Measurements from ENCODE around the gene AOPEP.

The AOPEP gene

GRCh38 chr9:95037789-95038521 lies 311.5 kb downstream of the AOPEP start:
- DNase-seq (ENCODE audit: low spot score), result no peak

- no peak for DNase-seq (ENCODE audit: low spot score)
Observed at GRCh38 chr9:95038666-95039065, 312.2 kb downstream of the AOPEP start.

DNA sequence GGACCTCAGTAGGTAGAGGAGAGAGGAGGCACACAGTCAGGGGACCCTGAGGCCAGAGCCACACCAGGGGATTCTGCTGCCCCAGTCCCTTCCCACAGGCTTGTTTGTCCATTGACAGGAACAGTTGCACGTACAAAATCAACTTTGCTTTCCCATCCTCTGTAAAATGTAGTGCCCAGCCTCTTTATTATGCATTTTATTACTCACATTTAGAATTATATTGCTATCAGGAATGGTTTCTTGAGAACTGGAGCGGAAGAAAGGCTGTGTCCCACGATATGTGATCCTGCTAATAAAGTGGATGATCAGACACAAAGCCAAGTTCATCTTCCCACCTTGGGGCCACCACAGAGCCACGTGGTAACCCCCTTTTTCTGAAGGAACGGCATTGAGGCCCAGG lies 313.6 kb downstream of the AOPEP start:
- DNase-seq (ENCODE audit: low spot score), result no peak

- no peak for DNase-seq (ENCODE audit: low spot score)
Observed at GRCh38 chr9:95043826-95044225, 317.3 kb downstream of the AOPEP start.

- no peak for DNase-seq (ENCODE audit: low spot score)
Observed at GRCh38 chr9:95044731-95045508, 318.4 kb downstream of the AOPEP start.

- no peak for DNase-seq (ENCODE audit: low spot score)
Observed at GRCh38 chr9:95045751-95046150, 319.3 kb downstream of the AOPEP start.

DNA sequence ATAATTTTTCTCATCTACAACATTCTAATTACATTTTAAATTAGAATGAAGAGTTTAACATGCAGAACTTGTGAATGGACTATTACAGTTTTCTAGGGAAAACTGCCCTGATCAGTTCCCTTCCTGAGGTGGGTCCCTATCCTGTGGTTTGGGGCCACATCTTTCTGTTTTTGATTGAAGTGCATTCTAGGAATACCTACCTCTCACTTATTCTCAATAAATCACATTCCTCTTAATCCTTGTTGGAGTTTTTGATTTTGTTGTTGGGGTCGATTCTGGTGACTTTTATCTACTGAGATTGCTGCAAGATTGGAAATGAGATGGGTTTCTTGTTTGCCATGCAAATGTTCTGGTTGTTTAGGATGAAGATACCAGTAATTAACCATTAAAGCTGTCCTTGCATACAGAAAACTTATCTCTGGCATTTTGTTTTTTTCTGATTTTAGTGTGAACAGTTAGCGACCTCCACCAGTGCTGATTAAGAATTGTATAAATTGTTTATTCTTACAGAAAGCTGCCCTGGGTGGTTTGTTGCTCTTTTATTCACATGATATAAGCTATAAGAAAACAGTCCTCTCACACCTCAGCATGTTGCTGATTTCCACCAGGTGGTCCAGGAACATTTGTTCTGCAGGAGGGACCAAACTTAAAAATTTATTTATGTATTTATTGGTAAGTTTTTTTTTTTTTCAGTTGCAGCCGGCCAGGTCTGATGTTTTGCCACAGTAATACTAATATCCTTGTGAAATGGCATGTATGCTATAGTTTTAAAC lies 321.1 kb downstream of the AOPEP start:
- no peak for DNase-seq (ENCODE audit: low spot score)

DNA sequence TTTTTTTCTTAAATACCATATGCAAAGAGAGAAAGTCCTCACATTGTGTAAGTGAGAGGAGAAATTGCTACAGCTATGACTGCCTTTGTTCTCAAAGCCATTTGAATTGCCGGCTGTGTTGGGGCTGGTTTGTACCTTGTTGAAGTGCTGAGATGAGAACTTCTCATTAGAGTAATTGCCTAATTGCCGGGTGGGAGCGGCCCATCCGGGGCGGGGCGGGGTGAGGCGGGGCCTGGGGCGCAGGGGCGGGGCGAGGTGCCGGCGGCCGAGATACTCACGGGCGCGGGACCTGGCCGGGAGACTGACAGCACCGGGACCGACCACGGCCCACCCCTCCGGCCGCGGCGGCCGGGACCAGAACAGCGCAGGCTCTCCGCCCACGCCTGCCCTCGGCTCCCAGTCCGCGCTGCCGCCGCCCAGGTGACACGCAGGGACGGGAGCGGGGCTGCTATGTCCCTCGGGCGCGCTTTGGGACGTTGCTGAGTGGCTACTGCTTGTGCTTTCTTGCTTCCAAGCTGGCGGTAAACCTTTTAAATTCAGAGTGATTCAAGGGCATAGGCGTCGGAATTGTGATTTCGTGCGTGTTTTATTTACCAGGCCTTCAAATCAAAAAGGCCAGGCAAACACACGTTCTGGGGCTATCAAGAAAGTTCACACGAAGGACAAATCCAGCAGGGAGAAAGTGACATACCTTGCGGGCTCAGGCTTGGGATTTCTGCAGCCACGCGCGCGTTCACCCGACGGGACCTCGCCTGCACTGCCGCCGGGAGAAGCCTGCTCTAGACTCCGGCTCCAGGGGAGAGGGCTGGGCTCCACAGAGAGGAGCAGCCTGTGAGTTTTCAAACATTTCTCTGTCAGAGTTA lies 322.0 kb downstream of the AOPEP start:
- DNase-seq (ENCODE audit: low spot score), result peak; percentile 82

DNA sequence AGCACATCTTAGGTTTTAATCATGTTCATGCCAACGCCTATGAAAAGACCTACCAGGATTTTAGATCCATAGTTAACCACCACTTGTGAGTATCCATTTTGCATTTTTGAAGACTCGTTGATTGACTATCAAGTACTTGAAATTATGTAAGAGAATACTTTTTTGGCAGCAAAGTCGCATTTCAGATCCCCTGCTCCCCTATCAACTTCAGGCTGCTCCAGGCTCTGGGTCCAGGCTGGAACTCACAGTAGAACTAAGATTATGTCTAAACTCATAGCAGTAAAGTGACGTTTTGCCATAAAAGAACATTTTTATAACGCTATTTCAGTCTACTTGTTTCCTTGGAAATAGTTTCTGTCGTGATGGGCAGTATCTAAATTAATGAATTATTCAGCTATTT lies 323.3 kb downstream of the AOPEP start:
- DNase-seq (ENCODE audit: low spot score), result no peak

DNA sequence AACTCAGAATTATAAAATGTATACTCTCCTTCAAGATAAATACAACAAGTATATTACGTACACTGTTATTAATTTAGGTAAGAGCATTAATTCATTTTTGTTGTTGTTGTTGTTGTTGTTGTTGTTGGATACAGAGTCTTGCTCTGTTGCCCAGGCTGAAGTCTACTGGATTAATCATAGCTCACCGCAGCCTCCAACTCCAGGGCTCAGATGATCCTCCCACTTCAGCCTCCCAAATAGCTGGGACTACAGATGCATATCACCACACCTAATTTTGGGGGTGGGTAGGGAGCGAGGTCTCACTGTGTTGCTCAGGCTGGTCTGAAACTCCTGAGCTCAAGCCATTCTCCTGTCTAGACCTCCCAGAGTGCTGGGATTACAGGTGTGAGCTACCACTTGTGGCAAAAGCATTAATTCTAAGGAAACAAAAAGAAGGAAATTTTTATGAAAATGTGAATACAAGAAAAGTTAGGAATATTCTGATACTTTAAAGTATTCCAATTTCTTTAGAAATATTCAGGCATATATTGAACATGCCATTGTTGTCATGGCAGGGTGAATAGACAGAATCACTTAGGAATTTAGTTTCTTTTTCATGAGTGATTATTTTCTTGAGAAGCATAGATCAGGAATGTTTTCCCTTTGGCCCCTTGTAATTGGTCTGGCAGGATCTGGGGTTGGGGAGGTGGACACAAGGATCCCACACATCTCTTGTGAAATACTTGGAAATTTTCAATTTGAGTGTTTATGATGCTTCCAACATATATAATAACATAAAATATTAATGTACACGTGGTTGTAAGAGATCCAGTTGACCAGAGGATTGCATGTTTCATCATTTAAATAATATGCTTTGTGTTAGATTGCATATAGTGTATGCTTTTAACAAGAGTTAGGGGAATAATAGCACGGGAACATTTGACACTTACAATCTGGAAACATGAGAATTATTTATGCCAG lies 327.4 kb downstream of the AOPEP start:
- no peak for DNase-seq (ENCODE audit: low spot score)

DNA sequence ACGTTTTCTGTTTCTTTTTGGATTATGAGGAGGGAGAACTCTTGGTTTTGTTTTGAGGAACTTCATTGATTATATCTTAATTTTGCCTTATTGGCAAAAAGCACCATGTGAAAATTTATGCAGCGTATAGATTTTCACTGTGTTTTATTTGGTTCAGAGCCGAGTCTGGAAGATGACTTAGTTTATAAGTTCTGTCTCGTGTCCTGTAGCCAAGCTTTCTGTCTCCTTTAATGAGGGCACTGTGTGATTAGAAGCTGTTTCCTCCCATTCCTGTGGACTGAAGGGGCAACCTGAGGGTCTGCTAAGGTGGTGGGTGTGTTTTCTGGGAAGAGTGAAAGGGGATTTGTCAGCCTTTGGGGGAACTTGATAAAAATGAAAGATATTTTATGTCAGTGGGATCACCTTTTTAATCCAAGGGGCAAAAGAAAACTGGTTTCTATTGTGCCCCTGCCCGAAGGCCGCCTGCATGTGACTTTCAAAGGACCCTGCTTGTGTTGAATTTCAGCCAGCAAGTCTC lies 328.9 kb downstream of the AOPEP start:
- DNase-seq (ENCODE audit: low spot score), result no peak

GRCh38 chr9:95055851-95056551 lies 329.5 kb downstream of the AOPEP start:
- DNase-seq (ENCODE audit: low spot score), result no peak

DNA sequence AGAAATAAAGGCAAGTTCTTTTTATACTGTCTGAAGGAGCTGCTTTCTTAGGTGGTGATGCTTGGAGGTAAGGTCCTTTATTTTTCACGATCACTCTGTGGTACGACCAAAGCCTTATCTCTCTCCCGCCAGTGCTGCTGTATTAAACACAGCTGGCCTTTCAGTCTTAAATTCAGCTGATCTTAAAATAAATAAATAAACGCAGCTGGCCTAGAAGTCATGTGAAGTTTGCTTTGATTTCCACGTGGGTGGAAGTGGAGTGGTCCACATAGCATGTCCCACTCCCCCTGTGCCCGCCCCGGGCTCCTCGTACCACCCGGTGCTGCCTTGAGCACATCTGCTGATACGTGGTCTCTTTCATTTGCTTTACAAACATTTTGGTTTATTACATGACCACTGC lies 330.6 kb downstream of the AOPEP start:
- DNase-seq (ENCODE audit: low spot score), result no peak

DNA sequence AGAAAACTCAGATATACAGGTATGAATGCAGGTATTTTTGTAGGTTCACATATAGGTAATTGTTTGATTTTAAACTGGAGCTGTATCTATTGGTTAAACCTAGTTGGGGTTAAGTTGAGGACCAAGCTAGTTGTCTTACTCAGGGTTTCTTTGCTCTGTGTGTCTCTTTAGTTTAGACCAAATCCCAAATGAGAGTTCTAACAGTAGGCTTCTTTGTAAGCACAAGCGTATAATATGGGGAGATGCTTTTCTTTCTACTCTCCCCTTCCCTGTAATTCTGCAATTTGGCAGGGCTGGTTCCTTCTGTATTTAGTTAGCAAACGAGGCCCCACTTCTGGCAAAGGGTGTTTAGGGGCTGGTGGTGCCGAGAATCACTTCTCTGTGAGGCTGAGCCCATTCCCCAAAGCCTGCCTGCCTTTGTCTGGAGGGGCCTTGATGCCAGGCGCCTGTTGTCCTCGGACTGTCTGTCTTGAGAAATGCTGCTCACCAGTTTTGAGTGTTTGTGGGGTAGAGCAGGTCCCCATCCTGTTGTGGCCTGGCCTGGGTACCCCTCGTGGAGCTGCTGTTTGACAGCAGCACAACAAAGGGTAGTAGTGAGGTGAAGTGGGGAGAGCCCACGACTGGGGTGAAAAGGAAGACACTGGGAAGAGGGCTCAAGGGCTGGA lies 331.8 kb downstream of the AOPEP start:
- no peak for DNase-seq (ENCODE audit: low spot score)

DNA sequence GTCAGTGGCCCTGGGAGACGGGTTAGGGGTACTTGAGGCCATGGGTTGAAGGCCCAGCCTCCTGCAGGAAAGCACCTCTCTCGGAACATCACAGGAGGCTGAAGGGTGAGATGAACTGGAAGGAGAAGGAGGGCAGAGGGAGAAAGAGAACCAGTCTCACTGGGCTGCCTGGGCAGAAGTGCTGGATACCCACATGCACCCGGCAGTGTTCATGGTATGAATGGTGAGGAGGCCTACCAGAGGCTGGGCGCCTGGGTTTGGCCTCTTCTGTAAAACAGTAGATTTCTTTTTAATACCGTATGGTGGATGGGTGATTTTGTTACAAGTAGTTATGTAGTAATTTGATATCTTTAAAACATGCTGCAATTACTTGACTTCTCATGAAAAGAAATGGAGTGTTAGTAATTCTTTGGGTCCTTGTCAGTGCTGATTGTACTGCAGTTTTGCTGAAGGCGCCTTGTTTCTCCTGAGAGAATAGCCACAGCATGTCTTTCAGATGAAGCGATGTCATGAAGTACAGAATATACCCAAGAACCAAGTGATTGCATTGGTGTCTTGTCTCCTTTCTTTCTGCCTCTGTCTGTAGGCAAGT lies 332.4 kb downstream of the AOPEP start:
- DNase-seq (ENCODE audit: low spot score), result no peak

DNA sequence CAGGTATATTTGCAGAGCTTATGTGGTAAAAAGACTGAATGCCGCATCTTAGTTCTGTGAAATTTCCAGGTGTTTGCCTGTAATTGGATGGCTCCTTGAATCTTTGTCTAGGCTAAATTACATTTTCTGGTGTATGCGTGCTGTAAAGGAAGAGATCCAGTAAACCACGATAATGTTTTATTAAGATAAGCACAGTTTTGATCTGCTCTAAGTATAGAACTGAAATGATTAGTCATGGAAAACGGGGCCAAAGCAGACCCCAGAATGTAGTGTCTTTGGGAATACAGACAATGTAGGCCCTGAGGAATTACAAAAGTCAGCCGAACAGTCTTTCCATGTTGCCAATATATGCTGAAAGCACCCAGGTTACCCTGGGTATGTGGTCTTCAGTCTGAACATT lies 333.7 kb downstream of the AOPEP start:
- no peak for DNase-seq (ENCODE audit: low spot score)

- DNase-seq (ENCODE audit: low spot score), result no peak
Observed at GRCh38 chr9:95060916-95061315, 334.4 kb downstream of the AOPEP start.

DNA sequence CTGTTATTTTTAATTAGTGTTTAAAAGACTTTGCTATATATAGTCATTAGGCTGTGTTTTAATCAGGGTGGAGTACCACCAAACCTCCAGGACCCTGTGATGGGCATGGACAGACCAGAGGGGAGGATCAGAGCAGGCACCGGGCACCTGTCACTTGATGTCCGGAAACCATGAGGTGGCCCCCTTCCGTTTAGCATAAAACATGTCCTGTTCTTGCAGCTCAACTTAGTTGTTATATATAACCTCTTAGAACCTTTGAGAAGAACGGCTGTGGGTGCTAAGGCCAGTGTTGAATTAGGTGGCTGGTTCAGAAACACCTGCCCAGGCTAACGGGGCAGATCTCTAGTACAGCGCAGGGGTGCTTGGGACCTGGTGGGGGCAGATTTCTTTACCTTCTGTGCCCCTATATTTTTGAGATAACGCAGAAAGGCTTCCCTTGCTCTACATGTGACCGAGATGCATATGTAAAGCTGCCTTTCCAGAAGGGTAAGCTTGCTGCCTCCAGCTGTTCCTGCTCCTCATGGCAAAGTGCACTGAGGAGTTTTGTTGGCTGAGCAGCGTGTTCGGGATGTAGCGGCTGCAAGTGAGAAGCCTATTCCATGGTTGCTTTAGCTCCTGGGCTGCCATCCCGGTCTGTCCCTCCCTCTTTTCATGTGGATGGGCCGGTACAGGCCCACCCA lies 335.6 kb downstream of the AOPEP start:
- no peak for DNase-seq (ENCODE audit: low spot score)
